Keratinocyte (primary cell): ENCODE measurements around the gene SPOPL. TPM values are rescaled to one million over a fixed set of nuclear protein-coding genes. Genes with fewer than 3 reads are reported as not detected.

Source experiments
- DNase-seq: peaks from one replicate; pipeline ENCODE4 v3.0.0-alpha.2; 2011; ENCODE audit warnings: low read depth, missing footprints, low spot score
- FAIRE-seq: peaks from 2 replicates; lab custom pipeline; 2011; peaks lifted over from hg19 to GRCh38; lab: Jason Lieb, UNC
- H2AFZ ChIP-seq: 2 replicates; pipeline ENCODE4 v1.6.0; 2012; ENCODE audit warnings: low read length, control low read depth, inconsistent platforms; ENCODE audit not compliant: control insufficient read depth
- H3K27ac ChIP-seq: 2 replicates; pipeline ENCODE4 v1.5.1; 2011; ENCODE audit warnings: low read length; ENCODE audit not compliant: control insufficient read depth, insufficient read depth
- H3K27me3 ChIP-seq: 3 replicates; pipeline ENCODE4 v1.6.0; 2011; ENCODE audit warnings: low read length; ENCODE audit not compliant: control insufficient read depth, insufficient read depth; ENCODE audit errors: extremely low read depth
- H3K36me3 ChIP-seq, 2 experiments: 2 replicates in 1 of 2; 3 replicates in 1 of 2; pipeline ENCODE4 v1.5.1; 2011; ENCODE audit warnings: low read length in 2 of 2, mild to moderate bottlenecking in 1 of 2; ENCODE audit not compliant: control insufficient read depth in 2 of 2, insufficient read depth in 2 of 2; ENCODE audit errors: extremely low read depth in 1 of 2
- H3K4me1 ChIP-seq: 3 replicates; pipeline ENCODE4 v1.5.1; 2011; ENCODE audit warnings: low read length; ENCODE audit not compliant: control insufficient read depth, insufficient read depth; ENCODE audit errors: extremely low read depth
- H3K4me2 ChIP-seq: 3 replicates; pipeline ENCODE4 v1.6.0; 2011; ENCODE audit warnings: low read depth, low read length; ENCODE audit not compliant: control insufficient read depth, insufficient read depth; ENCODE audit errors: extremely low read depth
- H3K4me3 ChIP-seq, 3 experiments: fragments of 200-600 bp in 1 of 3; sonication (generic) in 1 of 3; 2 replicates in 2 of 3; 3 replicates in 1 of 3; pipeline ENCODE4 v1.5.1; 2011 to 2016; ENCODE audit warnings: low read length in 3 of 3, mild to moderate bottlenecking in 3 of 3, control low read depth in 2 of 3, inconsistent platforms in 1 of 3, low read depth in 1 of 3, mixed read lengths in 1 of 3, mixed run types in 1 of 3, moderate library complexity in 1 of 3; ENCODE audit not compliant: control insufficient read depth in 2 of 3, insufficient read depth in 2 of 3; ENCODE audit errors: extremely low read depth in 1 of 3
- H3K79me2 ChIP-seq: 2 replicates; pipeline ENCODE4 v1.6.0; 2012; ENCODE audit warnings: low read length; ENCODE audit not compliant: control insufficient read depth, insufficient read depth
- H3K9ac ChIP-seq: 3 replicates; pipeline ENCODE4 v1.6.0; 2011; ENCODE audit warnings: low read length; ENCODE audit not compliant: control insufficient read depth, insufficient read depth; ENCODE audit errors: extremely low read depth
- H3K9me1 ChIP-seq: 3 replicates; pipeline ENCODE4 v1.6.0; 2011; ENCODE audit warnings: low read length; ENCODE audit not compliant: control insufficient read depth, insufficient read depth; ENCODE audit errors: extremely low read depth
- H3K9me3 ChIP-seq: 2 replicates; pipeline ENCODE4 v1.5.1; 2012; ENCODE audit warnings: low read depth, low read length; ENCODE audit not compliant: control insufficient read depth
- H4K20me1 ChIP-seq: 3 replicates; pipeline ENCODE4 v1.6.0; 2011; ENCODE audit warnings: low read length; ENCODE audit not compliant: control insufficient read depth, insufficient read depth; ENCODE audit errors: extremely low read depth
- EZH2 ChIP-seq: IDR thresholded peaks from one replicate; pipeline ENCODE4 v1.6.1; 2012; ENCODE audit warnings: inconsistent platforms, mild to moderate bottlenecking, low read length, moderate library complexity
- dilution Hi-C: fragments of 300-500 bp; cut with MboI; formaldehyde crosslinking; loops from one replicate; pipeline ENCODE4 v1.7.0; 2020; ENCODE audit warnings: low sequenced_read_pairs; ENCODE audit not compliant: extremely low pct_ligation_motif_present
- polyA plus RNA-seq, 5 experiments: library from polyadenylated mRNA; depleted of rRNA in 3 of 5; stranded (reverse) in 3 of 5; stranded (forward) in 1 of 5; unstranded in 1 of 5; fragments of >200 nt; gene quantifications; 1 replicate in 1 of 5; 2 replicates in 3 of 5; 3 replicates in 1 of 5; pipeline versions ENCODE4 v1.2.1 to v1.2.3, GENCODE V29; 2011 to 2012; ENCODE audit warnings: missing spikeins in 2 of 5, low read depth in 1 of 5, low replicate concordance in 1 of 5
- TF ChIP-seq, protein P1 (sequence below), 3 experiments: IDR thresholded peaks in 1 of 3; conservative IDR thresholded peaks in 1 of 3; optimal IDR thresholded peaks in 1 of 3; 2 replicates in 2 of 3; 3 replicates in 1 of 3; pipeline versions ENCODE3 to v1.5.1; 2011; ENCODE audit warnings: low read length in 3 of 3, mild to moderate bottlenecking in 3 of 3, moderate library complexity in 2 of 3, control low read depth in 1 of 3, inconsistent platforms in 1 of 3; ENCODE audit not compliant: insufficient read depth in 2 of 3; ENCODE audit errors: extremely low read depth in 1 of 3

Gene SPOPL
- polyA plus RNA-seq, 1 donor (not counting 4 experiments of a cell fraction or from before 2014, with no cell fraction given): 16.5 TPM

GRCh38 chr2:138507267-138507666, 5.7 kb downstream of the SPOPL start:
- DNase-seq (no peak), FAIRE-seq (no peak)
- H3K9ac ChIP-seq: no peak overlapping the region
- H3K27ac ChIP-seq: no peak overlapping the region
- H3K4me2 ChIP-seq: no peak overlapping the region
- dilution Hi-C loops: no loop called here
- no peaks in the 10 kb centered on the region for H3K27me3 ChIP-seq
- no peak overlapping the region for H3K4me3 ChIP-seq
- H3K9me1 ChIP-seq: no peaks in the 10 kb centered on the region
- TF ChIP-seq EZH2: no peak
- TF ChIP-seq, protein P1, sequence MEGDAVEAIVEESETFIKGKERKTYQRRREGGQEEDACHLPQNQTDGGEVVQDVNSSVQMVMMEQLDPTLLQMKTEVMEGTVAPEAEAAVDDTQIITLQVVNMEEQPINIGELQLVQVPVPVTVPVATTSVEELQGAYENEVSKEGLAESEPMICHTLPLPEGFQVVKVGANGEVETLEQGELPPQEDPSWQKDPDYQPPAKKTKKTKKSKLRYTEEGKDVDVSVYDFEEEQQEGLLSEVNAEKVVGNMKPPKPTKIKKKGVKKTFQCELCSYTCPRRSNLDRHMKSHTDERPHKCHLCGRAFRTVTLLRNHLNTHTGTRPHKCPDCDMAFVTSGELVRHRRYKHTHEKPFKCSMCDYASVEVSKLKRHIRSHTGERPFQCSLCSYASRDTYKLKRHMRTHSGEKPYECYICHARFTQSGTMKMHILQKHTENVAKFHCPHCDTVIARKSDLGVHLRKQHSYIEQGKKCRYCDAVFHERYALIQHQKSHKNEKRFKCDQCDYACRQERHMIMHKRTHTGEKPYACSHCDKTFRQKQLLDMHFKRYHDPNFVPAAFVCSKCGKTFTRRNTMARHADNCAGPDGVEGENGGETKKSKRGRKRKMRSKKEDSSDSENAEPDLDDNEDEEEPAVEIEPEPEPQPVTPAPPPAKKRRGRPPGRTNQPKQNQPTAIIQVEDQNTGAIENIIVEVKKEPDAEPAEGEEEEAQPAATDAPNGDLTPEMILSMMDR (optimal IDR thresholded peaks at IDR 0.05 in 1 of 3, IDR thresholded peaks at IDR 0.05 in 1 of 3, conservative IDR thresholded peaks at IDR 0.05 in 1 of 3; ENCODE audit: extremely low read depth in 1 of 3, insufficient read depth in 2 of 3, low read length in 3 of 3): no peak
- no peaks in the 10 kb centered on the region for H3K36me3 ChIP-seq
- H2AFZ ChIP-seq: no peak overlapping the region
- H3K9me3 ChIP-seq: no peaks in the 10 kb centered on the region
- H3K4me1 ChIP-seq: peaks cover 8% of the 10 kb centered on the region
- peaks cover 92% of the 10 kb centered on the region for H3K79me2 ChIP-seq
- no peaks in the 10 kb centered on the region for H4K20me1 ChIP-seq

DNA sequence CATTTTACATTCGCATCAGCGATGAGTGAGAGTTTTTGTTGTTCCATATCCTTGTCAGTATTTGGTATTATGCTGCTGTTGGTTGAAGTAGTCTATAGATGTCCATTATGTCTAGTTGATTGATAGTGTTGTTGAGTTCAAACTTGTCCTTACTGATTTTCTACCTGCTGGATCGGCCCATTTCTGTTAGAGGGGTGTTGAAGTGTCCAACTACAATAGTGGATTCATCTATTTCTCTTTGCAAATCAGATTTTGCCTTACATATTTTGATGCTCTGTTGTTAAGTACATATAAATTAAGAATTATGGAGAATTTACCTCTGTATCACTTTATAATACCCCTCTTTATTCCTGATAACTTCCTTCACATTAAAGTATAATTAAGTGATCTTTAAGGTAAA, 8.7 kb downstream of the SPOPL start:
- Histone ChIP-seq H3K27me3 (no peaks in the 10 kb centered on the region), H3K9me3 (no peaks in the 10 kb centered on the region), H3K4me2 (no peak overlapping the region), H3K4me1 (peaks cover 12% of the 10 kb centered on the region), H2AFZ (no peak overlapping the region), H3K36me3 (no peaks in the 10 kb centered on the region), H3K79me2 (peaks cover 90% of the 10 kb centered on the region), H3K27ac (no peak overlapping the region), H3K9me1 (no peaks in the 10 kb centered on the region), H4K20me1 (peaks cover 4% of the 10 kb centered on the region), H3K9ac (no peak overlapping the region), H3K4me3 (no peak overlapping the region)
- DNase-seq: no peak
- dilution Hi-C loops: no loop called here
- peak; percentile 5 for FAIRE-seq
- TF ChIP-seq EZH2: no peak
- TF ChIP-seq, protein P1 (optimal IDR thresholded peaks at IDR 0.05 in 1 of 3, IDR thresholded peaks at IDR 0.05 in 1 of 3, conservative IDR thresholded peaks at IDR 0.05 in 1 of 3; ENCODE audit: extremely low read depth in 1 of 3, insufficient read depth in 2 of 3, low read length in 3 of 3): no peak
